ENCODE measurements around the gene COG5.

DNA sequence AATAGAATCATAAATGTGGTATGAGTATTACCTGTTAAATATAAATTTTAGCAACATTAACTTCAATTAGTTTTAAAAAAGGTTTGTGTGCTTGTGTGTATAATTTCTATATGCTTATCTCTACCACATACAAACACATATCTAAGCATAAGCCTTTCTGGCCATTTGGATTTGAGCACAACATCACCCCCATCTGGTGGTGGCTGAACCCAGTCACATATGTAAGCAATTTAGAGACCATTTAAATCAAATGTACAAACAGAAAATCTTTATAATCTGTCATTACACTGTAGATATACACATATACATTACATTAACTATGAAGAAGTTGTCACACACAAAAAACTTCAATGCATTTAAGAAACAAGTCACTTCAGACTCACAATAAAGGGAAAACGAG is 62.1 kb downstream of the COG5 start:
- TF ChIP-seq SIN3A (IDR thresholded peaks at IDR 0.05; ENCODE audit: borderline replicate concordance, insufficient read depth, low read length) (no peak), TAF1 (IDR thresholded peaks at IDR 0.05; ENCODE audit: borderline replicate concordance, insufficient read depth, low read length) (no peak)

Data from PFSK-1 (cell line).